HK-2 (cell line): ENCODE measurements around the gene PSMB10.

Experiments
- DNase-seq: peaks from one replicate; pipeline ENCODE4 v3.0.0-alpha.2; 2018; ENCODE audit not compliant: unreplicated experiment

PSMB10 gene

DNA sequence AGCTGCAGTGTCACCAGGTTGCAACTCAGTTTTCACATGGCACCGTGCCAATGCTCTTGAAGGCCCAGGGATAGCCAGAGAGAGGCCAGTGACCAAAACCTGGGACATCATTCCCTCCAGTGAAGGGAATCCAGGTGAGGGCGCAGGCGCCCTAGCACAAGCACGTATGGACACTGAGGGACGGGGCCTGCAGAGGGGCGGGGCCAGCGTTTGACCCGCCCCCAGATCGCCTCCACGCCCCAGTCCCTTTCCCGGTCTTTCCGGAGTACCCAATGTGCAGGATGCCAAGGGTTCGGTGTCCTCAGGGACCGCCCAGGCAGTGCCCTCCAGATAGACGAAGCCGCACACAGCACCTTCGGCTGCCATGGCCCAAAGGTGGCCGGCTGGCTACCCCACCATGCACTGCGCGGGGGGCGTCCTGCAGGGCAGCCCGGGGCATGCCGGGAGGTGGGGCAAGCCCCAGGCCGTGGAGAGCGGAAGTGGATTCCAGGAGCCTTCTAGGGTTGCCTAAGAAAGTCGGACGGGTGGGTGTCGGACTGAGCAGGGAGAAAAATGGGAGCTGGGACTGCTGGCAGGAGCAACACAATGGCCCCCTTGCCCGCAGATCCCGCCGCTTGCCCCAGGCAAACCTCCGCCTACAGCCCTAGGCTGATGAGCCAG is 27.1 kb upstream of the PSMB10 start:
- no peak for DNase-seq

DNA sequence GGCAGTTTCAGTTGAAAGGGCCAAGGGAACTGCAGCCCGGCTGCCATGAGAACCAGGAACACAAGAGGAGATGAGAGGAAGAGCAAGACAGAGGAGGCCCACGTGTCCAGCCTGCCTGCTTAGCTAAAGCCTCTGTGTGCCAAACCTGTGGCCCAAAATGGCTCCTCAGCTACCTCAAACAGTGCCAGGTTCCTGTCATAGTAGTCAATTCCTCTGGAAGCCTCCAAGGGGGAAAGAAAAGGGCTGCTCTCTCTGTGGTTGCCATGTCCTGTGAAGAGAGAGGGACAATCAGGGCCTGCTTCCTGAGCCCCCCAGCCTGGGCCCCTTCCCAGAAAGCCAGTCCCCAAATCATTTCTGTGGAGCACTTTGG is 26.6 kb upstream of the PSMB10 start:
- DNase-seq = no peak

DNA sequence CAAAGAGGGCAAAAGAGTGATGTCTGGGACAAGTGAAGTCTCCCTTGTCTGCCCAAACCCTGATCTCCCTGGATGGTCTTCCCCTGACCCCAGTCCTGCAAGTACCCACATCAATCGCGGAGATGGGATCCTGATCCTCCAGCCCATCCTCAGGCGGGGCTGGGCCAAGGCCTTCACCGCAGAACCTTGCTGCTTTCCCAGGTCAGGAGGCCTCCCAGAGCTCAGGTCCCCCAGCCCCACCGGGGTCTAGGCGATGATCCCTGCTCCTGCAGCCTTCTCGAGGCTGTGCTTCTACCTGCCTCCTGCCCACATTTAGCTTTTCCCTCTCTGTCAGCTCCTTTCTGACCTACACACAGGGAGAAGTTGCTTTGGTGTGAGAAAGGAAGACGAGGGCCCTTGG is 25.5 kb upstream of the PSMB10 start:
- no peak for DNase-seq

DNA sequence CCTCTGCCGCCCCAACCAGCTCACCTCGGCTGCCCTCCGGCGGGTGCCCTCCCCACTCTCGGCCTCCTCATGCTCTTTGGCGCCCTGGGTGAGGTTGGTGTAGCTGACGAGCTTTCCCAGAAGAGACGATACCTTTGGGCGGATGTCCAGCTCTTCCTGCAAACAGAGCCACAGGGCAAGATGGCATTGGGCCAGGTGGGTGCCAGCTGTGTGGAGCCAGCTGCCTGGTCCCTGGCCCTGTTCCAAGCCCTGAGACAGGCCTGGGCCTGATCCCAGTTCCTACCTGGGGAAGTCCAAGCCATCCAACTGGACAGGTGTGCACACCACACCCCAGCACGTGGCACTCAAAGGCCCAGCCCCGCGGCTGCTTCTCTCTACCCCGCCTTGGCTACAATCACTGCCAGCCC is 24.9 kb upstream of the PSMB10 start:
- DNase-seq = no peak

DNA sequence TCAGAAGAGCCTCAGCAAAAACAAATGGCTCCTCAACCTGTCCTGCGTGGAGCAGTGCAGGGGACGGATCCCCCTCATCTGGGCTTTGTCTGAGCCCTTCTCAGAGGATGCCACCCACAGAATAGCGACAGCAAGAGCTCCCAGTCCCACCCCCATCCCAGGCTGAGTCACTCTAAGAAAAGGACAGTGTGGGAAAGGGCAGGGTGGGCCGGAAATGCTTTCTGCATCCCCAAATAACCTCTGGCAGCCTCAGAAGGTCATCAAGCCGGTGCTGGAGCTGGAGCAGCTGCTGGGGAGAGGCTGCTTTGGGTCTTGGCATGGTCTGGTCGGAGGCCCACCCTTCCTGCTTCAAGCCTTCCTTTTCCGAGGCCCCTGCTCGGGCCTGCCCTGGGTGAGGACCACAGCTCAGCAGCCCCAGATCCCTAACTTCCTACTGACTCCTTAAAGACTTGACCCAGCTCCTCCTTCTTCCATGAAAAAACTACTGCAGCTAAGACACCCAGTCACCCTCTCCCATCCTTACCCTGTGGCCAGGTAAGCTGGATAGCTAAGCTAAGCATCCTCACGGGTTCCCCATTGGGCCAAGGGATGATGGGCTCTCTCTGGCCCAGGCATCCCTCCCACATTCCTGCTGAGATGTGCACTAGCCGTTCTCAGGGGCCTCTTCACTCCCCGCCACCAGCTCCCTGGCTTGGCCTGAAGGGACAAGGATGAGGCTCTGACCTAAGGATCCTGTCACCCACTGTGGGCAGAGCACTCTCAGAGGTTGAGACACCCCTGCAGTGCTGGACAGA is 23.1 kb upstream of the PSMB10 start:
- DNase-seq = no peak

DNA sequence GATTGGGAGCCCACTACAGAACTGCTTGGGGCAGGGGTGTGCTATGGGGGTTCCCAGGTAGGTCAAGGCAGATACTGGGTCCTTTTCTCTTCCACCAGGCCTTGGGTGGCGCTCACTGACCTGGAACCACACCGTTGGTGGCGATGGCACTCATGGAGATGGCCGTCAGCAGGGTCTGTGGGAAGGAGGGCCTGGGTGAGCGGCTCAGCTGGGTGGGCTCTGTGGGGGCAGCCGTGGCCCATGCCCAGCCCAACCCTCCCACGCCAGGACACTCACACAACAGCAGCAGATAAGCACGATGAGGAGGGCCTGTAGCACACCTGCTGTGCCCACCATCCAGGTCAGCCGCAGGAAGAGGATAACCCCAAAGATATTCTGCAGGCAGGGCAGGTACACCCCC is 21.0 kb upstream of the PSMB10 start:
- DNase-seq = no peak

DNA sequence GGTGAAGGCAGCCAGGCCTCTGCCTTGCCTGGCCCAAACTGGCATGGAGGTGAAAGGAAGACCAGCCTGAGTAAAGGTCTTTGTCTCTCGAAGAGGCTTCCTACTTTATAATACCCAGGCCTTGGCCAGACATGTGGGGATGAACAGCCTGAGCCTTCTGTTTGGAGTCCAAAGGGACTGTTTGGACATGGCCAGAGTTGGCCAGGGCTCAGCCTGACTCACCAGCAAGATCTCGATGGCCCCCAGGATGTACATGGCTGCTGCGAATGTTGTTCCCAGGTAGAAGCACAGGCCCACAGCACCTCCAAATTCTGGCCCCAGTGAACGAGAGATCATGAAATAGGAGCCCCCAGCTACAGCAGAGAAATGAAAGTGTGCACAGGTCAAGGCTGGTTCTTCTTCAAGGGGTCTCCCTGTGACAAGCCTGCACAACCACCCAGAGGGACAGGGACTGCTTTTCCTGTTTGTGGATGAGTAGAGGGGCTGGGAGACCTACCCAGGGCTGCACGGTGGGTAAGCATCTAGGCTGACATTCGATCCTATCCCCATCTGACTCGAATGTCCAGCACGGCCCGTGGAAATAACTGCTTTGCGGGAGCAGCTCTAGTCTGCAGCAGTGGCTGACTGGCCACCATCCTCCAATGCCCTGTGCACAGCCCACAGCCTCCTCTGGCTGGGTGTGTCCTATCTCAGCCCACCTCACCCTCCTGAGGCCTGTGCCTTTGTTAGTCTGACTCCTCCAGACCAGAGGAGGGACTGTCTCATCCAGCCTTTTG is 18.0 kb upstream of the PSMB10 start:
- no peak for DNase-seq

DNA sequence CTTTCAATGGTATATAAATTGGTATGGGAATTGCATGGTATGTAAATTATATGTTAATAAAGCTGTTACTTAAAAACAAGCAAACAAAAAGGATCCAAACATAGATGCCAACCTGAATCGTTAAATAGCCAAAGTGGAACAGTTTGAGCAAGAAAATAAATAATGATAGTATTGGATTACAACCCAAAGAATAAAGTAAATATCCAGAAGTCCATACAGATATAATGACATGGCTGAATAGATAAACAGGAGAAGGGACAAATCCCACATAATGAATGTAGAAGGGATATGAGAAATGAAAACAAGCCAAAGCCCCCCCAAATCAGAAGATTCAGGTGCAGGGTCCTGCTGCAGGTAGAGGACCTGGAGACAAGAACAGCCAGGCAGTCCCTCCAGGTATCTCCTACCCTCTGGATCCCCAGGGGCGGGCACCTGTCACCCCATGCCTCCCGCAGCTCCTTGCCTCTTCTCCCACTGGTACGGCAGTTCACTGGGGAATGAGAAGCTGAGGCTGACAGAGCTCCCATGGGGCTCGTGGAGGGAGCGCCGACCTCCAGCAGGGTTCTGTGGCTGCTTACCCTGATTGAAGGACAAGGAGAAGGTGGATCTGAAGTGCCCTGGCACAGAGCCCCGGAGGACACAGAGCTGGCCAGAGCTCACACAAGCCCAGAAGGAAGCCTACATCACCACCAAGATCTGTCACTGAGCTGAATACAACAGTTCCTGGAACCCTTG is 17.2 kb upstream of the PSMB10 start:
- no peak for DNase-seq

DNA sequence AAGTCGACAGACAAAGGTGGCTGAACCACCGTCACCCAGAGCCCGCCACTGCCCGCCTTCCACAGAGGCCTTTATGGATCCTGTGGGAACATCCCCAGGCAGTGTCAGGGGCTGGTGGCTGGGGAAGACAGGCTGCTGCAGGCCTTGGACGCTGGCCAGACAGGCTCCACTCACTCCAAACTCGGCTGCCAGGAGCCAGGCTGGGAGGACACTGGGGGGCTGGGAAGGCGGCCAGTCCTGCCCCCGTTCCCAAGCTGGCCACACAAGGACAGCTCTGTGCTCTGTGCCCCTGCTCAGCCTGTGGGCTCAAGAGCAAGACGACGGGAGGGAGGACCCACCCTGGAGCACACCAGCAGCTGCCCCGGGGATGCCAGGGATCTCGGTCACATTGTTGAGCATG is 14.8 kb upstream of the PSMB10 start:
- no peak for DNase-seq

DNA sequence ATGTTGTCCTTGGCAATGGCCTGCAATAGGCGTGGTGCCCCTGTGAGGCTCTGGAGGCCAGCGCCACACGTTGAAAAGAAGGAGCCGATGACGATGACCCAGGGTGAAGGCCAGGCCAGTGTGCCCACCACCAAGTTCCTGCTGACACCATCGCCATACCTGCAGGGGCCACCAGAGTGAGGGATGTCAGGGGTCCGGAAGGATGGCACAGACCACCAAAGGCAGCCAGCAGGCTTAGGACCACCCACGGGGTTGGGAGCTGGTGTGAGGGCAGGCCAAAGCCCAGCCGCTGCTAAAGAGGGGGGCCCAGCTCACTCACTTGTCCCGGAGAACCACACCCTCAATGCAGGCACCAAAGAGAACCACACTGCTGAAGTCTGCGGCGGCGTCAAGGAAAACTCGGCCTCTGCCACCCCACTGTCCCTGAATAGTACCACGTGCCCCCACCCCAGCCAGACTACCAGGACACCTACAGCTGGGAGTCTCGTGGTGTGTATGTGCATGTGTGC is 13.7 kb upstream of the PSMB10 start:
- no peak for DNase-seq

DNA sequence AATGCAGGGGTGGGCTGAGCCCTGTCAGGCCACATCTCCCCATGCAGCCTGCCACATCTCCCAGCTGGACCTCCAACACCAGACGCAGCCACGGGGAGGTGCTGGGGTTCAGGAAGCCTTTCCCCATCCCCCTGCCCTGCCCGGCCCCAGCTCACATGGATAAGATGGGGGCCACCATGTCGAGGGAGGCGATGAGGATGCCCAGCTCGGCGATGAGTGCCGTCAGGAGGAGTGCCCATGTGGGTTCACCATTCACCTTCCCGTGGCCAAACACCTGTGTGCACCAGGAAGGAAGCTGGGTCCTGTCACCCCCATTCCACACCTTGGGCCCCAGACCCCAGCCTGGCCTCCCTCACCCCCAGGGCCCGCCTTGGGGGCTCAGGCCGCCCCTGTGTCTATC is 13.0 kb upstream of the PSMB10 start:
- DNase-seq = no peak

DNA sequence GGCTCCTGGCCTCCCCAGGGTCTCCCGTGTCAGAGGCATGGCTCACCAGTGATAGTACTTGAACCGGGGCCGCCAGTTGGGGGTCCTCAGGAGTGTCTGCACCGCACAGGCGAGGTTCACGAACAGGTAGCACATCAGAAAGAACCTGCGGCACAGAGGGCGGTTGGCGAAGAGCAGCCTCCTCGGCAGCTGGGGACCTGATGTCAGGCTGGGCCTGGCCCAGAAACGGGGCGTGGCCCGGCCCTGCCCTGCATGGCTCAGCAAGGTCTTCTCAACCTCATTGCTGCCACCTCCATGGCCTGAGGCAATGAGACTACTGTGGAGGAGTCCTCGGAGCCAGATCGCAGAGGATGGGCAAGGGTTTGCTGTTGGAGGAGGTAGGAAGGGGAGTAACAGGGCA is 11.4 kb upstream of the PSMB10 start:
- DNase-seq = no peak

DNA sequence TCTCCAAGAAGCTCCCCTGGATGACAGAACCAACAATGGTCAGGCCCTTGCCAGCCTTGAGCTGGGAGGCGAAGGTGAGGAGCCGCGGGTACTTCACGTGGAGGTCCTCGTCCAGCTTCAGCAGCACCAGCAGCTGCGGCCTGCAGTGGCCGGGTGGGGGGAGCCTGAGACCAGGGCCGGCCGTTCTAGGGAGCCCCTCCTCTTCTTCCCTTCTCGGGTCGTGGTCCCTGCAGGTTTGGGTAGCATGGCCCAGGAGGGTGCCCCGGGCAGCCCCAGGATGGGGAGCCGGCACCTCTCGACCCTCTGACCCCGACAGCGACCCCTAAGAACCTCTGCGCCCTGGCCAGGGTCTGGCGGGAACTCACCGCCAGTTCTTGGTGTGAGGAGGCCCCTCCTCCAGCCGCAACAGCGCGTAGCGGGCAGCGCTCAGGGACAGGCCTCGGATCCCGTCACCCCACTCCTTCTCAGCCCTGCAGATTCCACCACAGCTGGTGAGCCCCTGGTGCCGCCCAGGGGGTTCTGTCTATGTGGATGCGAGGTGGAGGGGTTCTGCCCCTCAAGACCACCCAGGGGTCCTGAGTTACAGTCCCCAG is 10.4 kb upstream of the PSMB10 start:
- no peak for DNase-seq

DNA sequence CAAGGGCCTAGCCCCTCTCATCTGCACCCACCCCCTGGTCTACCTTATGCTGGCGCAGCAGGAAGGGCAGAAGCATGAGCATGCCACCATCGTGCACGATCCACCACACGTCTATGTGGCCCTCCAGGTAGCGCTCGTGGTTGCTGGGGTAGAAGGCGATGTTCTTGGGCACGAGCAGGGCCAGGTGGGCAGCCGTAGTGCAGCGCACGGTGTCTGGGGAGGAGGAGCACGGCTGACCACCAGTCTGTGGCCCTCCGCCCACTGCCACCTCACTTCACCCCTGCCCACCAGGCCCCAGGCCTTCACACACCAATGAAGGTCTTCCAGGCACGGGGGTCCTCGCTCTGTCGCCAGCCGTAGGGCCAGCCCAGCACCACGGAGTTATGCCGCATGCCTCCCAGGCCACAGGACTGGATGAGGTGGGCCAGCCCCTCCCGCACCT is 9.5 kb upstream of the PSMB10 start:
- no peak for DNase-seq

DNA sequence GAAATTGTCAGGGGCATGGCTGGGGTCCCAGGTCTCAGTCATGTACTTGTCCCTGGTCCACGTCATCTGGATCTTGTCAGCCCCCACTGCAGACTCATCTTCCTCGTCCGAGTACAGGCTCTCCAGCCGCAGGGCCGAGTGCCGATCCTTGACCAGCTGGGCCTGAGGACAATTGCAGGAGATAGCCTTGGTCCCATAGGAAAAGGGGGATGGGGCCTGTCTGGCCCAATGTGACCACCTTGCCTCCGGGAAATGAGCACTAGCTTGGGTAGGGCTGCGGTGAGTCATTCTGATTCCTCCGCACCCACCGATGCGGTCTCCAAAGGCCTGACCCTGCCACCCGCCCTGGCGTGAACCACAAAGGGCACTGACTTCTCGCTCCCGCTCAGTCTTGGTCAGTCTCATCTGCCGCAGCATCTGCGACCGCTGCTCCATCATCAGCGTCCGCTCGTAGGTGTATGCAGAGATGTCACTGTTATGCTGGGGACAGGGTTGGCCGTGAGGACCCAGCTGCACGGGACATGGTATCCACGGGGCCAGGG is 8.8 kb upstream of the PSMB10 start:
- no peak for DNase-seq

DNA sequence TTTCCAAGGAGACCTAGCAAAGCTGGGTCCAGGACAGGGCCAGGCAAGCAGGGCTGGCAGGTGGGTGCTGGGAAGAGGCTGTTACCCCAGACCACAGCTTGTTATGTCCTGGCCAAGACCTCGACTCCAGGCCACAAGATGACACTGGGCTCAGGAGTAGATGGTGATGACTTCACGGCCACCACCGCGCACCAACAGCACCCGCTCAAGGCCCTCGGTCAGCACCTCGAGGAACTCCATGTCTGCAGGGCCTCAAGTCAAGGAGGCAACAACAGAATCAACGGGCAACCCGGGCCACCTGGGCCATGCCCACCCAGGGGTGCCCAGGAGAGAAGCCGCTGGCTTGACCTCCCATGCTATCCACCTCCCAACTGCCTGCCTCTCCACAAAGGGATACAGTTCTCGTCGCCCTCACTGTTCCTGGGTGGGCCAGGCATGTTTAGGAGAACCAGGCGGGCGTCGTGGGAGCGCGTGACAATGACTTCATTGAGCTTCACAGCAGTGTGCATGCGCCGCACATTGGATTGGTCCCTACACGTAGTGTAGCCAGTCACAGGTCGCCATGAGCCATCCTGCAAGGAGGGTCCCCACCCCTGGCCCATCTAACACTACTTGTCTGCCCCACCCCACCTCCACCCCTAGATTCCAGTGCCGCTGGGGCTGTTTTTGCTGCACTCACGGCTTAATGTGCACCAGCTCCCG is 8.2 kb upstream of the PSMB10 start:
- no peak for DNase-seq

DNA sequence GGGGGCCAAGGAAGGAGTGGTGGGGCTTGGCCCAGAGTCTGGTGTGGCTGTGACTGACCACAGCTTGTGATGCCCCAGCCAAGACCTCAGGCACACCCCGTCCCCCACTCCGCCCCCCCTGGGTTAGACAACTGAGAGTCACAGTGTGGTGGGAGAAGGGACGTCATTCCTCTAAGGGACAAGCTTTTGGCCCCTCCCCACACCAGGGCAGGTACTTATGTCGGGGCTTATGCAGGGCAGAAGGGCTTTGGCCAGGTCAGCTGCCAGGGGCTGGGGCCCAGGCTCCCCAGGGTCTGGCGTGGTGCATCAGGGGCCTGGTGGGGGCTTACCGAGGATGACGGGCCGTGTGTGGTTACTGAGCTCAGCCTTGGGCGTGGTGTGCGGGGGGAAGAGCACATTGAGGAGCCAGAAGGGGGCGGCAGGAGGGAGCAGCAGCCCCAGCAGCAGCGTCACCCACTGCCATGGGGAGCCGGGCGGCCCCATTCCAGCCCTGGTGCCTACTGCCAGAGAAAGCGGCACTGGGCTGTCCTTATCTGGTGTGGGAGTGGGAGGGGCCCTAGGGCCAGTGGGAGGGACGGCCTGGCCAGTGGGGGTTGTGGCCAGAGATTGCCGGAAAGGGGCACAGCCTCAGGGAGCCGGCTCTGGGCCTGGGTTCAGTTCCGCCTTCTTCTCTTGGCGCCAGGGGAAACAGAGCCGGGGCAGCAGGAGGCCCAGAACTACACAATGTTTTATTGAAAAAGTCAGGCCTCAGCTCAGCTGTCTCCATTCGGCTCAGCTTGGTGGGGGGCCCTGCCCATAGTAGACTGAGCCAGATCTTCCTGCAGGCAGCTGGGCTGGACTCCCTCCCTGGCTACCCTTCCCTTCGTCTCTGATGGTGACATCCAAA is 7.2 kb upstream of the PSMB10 start, which contains the start of gene LCAT:
Gene LCAT (minus strand): TSS at position 502 of the 886 bp plus-strand sequence. CDS start 19 bp downstream, at position 483.
- no peak for DNase-seq

DNA sequence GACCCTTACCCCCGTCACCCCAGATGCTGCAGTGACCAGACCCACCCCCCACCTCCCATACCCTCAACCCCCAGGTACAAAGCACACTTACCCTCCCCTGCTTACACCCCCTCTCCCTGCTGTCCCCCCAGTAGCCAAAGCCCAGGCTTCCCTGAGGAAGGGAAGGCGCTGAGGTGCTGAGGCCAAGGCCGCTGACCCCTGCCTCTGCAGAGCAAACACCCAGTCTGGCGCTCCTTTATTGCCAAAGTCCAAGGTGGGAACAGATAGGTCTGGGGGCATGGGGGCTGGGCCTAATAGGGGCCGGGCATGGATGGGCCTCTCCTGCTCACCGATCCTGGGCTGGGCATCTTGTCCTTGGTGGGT is 6.6 kb upstream of the PSMB10 start:
- no peak for DNase-seq

DNA sequence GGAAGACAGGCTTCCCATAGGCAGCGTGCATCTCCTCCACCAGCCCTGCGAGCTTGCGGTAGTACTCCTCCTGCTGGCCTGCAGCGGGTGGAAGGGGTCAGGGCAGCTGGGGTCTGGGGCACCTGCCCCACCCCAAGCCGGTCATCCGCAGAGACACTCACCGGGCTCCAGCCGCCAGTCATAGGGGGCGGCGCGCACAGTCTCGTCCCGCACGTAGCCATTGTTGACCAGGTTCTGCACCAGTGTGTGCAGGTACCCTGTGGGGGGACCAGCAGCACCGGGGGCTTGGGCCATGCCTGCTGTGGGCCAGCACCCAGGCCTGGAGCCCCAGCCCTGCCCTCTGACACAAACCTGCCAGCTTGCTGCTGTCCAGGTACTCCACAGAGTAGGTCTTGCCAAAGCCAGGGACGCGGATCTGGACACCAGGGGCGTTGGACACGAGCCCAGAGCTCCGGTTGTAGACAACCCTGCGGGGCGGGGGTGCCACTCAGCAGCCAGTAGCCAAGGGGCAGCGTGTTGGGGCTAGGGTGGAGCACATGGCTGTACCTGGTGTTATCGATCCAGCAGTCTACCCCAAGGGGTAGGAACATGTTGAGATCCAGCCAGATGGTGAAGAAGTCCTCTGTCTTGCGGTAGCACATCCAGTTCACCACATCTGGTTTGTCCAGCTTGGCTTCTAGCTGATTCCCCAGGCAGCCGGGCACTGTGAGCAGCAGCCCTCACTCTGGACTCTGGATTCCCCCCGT is 6.0 kb upstream of the PSMB10 start:
- no peak for DNase-seq
